B cell (primary cell): ENCODE measurements around the gene NANOS2.

ENCODE experiments used
- CTCF ChIP-seq: fragments of 200-600 bp; IDR thresholded peaks from one replicate; pipeline ENCODE4 v1.8.0; 2022; ENCODE audit warnings: antibody characterized with exemption, mild to moderate bottlenecking
- EZH2 ChIP-seq: IDR thresholded peaks from 2 replicates; pipeline ENCODE4 v1.6.1; 2012; ENCODE audit warnings: borderline replicate concordance, low read depth, mild to moderate bottlenecking, moderate library complexity, low read length; ENCODE audit not compliant: insufficient read depth, poor library complexity, severe bottlenecking

- TF ChIP-seq CTCF (peak; percentile 99), EZH2 (no peak)
Measured at GRCh38 chr19:45882652-45883585, 31.7 kb downstream of the NANOS2 start.
